Measurements from ENCODE around the gene PCED1B.

DNA sequence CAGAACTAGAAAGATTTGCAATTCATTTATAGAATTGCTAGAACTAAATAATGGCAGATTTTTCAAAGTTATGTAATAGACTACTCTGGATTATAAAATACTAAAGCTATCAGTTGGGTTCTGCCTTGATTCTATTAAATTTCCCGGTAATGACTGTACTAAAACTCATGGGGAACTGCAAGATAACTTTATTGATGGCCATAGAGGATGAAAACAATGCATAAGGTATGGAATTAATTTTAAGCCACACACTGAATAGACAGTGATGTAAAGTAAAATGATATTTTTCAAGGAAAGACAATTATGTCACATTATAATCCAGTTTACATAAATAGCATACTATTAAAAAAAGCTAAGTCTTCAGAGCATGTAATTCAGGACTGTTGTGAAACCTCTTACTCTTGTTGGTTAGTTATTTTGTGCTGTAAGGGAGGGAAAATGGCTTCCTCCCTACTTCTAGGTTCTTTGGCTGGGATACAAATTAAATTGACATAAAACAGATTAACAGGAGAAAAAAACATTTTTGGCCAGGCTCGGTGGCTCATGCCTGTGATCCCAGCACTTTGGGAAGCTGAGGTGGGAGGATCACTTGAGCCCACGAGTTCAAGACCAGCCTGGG lies 134.7 kb downstream of the PCED1B start:
- TF ChIP-seq, protein P1, sequence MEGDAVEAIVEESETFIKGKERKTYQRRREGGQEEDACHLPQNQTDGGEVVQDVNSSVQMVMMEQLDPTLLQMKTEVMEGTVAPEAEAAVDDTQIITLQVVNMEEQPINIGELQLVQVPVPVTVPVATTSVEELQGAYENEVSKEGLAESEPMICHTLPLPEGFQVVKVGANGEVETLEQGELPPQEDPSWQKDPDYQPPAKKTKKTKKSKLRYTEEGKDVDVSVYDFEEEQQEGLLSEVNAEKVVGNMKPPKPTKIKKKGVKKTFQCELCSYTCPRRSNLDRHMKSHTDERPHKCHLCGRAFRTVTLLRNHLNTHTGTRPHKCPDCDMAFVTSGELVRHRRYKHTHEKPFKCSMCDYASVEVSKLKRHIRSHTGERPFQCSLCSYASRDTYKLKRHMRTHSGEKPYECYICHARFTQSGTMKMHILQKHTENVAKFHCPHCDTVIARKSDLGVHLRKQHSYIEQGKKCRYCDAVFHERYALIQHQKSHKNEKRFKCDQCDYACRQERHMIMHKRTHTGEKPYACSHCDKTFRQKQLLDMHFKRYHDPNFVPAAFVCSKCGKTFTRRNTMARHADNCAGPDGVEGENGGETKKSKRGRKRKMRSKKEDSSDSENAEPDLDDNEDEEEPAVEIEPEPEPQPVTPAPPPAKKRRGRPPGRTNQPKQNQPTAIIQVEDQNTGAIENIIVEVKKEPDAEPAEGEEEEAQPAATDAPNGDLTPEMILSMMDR (conservative IDR thresholded peaks at IDR 0.05 in 1 of 2, IDR thresholded peaks at IDR 0.05 in 1 of 2; ENCODE audit: extremely low read depth in 1 of 2, insufficient read depth in 1 of 2, low read depth in 1 of 2, low read length in 2 of 2) = no peak
- TF ChIP-seq EZH2 (IDR thresholded peaks at IDR 0.05; ENCODE audit: borderline replicate concordance, low read length) = no peak

Data from mammary epithelial cell (primary cell).